ENCODE measurements around the gene CEP295NL.

Gene CEP295NL

GRCh38 chr17:78933025-78933958, 30.3 kb upstream of the CEP295NL start:
- TF ChIP-seq EZH2 (optimal IDR thresholded peaks at IDR 0.05; ENCODE audit: low read depth, low read length): no peak
- no peak for TF ChIP-seq EZH2phosphoT487 (IDR thresholded peaks at IDR 0.05; ENCODE audit: low read length)
- TF ChIP-seq CTCF (IDR thresholded peaks at IDR 0.05; ENCODE audit: low read length): no peak
- H3K27me3 ChIP-seq (replicated peaks; ENCODE audit: insufficient read depth, low read length): no peaks in the 10 kb centered on the region
- no peaks in the 10 kb centered on the region for H3K79me2 ChIP-seq (ENCODE audit: low read length)
- DNase-seq: peak; percentile 95
- no peaks in the 10 kb centered on the region for H3K9me2 ChIP-seq (replicated peaks; ENCODE audit: insufficient read depth, low read length)
- H3F3A ChIP-seq (ENCODE audit: insufficient read depth, low read length): peaks cover 19% of the 10 kb centered on the region
- peak overlapping the region; percentile 95 for H3K27ac ChIP-seq (ENCODE audit: low read length)
- H3K36me3 ChIP-seq (replicated peaks; ENCODE audit: insufficient read depth, low read length): no peaks in the 10 kb centered on the region
- H3K4me1 ChIP-seq (ENCODE audit: low read length): peaks cover 25% of the 10 kb centered on the region
- H3K4me2 ChIP-seq (ENCODE audit: low read depth, low read length): peak overlapping the region; percentile 57
- H2AFZ ChIP-seq (ENCODE audit: low read length): peak overlapping the region; percentile 63
- H3K4me3 ChIP-seq (ENCODE audit: low read length): no peak overlapping the region; the same call in 1 of the 2 replicates
- no peaks in the 10 kb centered on the region for H4K20me1 ChIP-seq (ENCODE audit: insufficient read depth, low read length)
- no peaks in the 10 kb centered on the region for H3K9me3 ChIP-seq (replicated peaks; ENCODE audit: insufficient read depth, low read length)
- H3K9ac ChIP-seq (ENCODE audit: low read length): peak overlapping the region; percentile 62

- Histone ChIP-seq H3K4me3 (ENCODE audit: low read length) (no peak overlapping the region), H3K9ac (ENCODE audit: low read length) (no peak overlapping the region)
Measured at GRCh38 chr17:78929908-78930775, 27.1 kb upstream of the CEP295NL start.

More at GRCh38 chr17:78929908-78930775, 27.1 kb upstream of the CEP295NL start:
- H3K27ac ChIP-seq (ENCODE audit: low read length): no peak overlapping the region
- no peaks in the 10 kb centered on the region for H3K79me2 ChIP-seq (ENCODE audit: low read length)
- H3K4me1 ChIP-seq (ENCODE audit: low read length): peaks cover 31% of the 10 kb centered on the region
- peaks cover 19% of the 10 kb centered on the region for H3F3A ChIP-seq (ENCODE audit: insufficient read depth, low read length)
- no peaks in the 10 kb centered on the region for H3K9me3 ChIP-seq (replicated peaks; ENCODE audit: insufficient read depth, low read length)
- no peak overlapping the region for H3K4me2 ChIP-seq (ENCODE audit: low read depth, low read length)
- DNase-seq: no peak
- no peaks in the 10 kb centered on the region for H3K9me2 ChIP-seq (replicated peaks; ENCODE audit: insufficient read depth, low read length)
- no peak for TF ChIP-seq EZH2phosphoT487 (IDR thresholded peaks at IDR 0.05; ENCODE audit: low read length)
- TF ChIP-seq EZH2 (optimal IDR thresholded peaks at IDR 0.05; ENCODE audit: low read depth, low read length): no peak
- no peak for TF ChIP-seq CTCF (IDR thresholded peaks at IDR 0.05; ENCODE audit: low read length)
- H2AFZ ChIP-seq (ENCODE audit: low read length): no peak overlapping the region
- H4K20me1 ChIP-seq (ENCODE audit: insufficient read depth, low read length): no peaks in the 10 kb centered on the region
- H3K27me3 ChIP-seq (replicated peaks; ENCODE audit: insufficient read depth, low read length): no peaks in the 10 kb centered on the region
- no peaks in the 10 kb centered on the region for H3K36me3 ChIP-seq (replicated peaks; ENCODE audit: insufficient read depth, low read length)

Data from MM.1S (cell line).